Activated naive CD4-positive, alpha-beta T cell treated with anti-CD3 and anti-CD28 coated beads for 36 hours (primary cell): ENCODE results near the gene POLD3. TPM values are rescaled to one million over a fixed set of nuclear protein-coding genes. Genes with fewer than 3 reads are reported as not detected.

ENCODE experiments used
- CTCF ChIA-PET: fragments of 350-600 bp; sonication (Branson Sonifier 250); formaldehyde crosslinking; loops from one replicate; lab custom pipeline; 2021; ENCODE audit warnings: antibody characterized with exemption; lab: Charles Lee
- DNase-seq: peaks from one replicate; pipeline ENCODE4 v3.0.0-alpha.2; 2020
- H3K27ac Mint-ChIP-seq: one replicate; pipeline ENCODE4 v1.8.0; 2021; ENCODE audit warnings: mild to moderate bottlenecking, mixed read lengths
- H3K27me3 Mint-ChIP-seq: one replicate; pipeline ENCODE4 v1.8.0; 2021; ENCODE audit warnings: low read depth, mixed read lengths
- H3K36me3 Mint-ChIP-seq: one replicate; pipeline ENCODE4 v1.8.0; 2021; ENCODE audit warnings: low read depth, mixed read lengths
- H3K4me1 Mint-ChIP-seq: one replicate; pipeline ENCODE4 v1.8.0; 2021; ENCODE audit warnings: low read depth, mixed read lengths
- H3K4me3 Mint-ChIP-seq: one replicate; pipeline ENCODE4 v1.8.0; 2021; ENCODE audit warnings: mild to moderate bottlenecking, moderate library complexity, mixed read lengths
- H3K9me3 Mint-ChIP-seq: one replicate; pipeline ENCODE4 v1.8.0; 2021; ENCODE audit warnings: mixed read lengths
- intact Hi-C: fragments of 100-400 bp; cut with micrococcal nuclease; formaldehyde crosslinking; loops from one replicate; pipeline ENCODE4 v1.15.1; 2023
- total RNA-seq, 2 experiments: library from RNA; stranded (reverse); gene quantifications; one replicate each; pipeline ENCODE4 v1.2.3, GENCODE V29; 2021

Gene POLD3
- total RNA-seq, 2 experiments from 2014 or later = 84.8 to 91.9 TPM

DNA sequence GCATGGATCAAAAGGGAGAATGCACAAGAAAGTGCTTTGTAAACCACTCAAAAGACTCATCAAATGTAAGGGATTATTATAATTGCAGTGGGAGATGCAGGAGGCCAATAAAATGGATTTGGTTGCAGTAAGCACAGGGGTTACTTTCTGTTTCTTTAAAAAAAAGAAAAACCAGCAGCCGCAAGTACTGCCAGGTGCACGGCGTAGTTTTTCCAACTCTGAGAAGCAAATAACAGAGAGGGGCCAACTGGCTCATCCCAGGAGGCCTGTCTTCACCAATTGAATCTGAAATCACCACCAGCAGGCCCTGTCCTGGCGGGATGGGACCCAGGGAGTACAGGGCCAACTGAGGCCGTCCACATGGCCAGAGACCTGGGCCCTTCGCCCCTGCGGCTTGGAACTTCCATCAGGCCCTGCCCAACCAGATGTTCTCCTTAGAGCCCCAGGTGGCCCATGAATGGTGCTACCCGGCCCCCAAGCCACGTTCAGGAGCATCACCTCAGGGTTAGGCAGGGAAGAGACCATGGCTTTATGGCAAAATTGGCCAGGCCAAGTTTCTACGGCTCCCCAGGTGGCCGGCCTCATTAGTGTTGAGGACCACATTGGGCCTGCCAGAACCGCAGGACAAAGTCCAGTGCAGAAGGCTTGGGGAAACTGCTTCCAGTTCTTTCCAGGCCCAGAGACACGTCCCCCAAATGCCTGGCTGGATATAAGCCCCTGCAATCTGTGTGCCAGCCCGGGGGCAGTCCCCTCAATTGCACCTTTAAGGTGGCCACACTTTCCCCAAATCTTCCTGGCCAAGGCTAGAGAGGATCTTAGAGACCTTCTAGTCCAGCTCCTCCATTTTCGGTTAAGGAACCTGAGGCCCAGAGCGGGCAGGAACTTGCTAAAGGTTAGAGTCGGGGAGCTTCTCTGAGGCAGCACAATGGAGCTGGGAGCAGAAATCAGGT lies 77.1 kb downstream of the POLD3 start:
- Mint-ChIP-seq H3K4me1 (no peaks in the 10 kb centered on the region), H3K36me3 (no peaks in the 10 kb centered on the region), H3K27ac (no peak overlapping the region), H3K9me3 (no peaks in the 10 kb centered on the region), H3K27me3 (no peaks in the 10 kb centered on the region), H3K4me3 (no peak overlapping the region)
- no peak for DNase-seq
- CTCF ChIA-PET = no interaction called here
- intact Hi-C loops = no loop called here

DNA sequence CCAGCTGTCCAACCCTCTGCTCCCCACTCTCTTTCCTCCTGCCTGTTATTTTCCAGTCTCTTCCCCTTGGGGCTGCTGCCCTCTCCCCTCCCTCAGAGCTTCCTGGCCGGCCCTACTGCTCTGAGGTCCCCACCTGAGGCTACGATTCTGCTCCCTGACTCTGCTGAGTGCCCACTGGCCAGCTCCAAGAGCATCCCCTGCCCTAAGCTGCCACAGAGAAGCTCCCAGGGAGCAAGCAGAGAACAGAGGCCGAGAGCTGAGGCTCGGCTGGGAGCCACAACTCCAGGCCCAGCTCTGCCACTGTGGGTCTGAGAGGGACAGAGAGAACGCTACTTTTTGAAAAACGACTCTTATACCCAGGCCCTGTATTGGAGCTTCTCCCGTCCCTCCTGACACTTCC lies 77.8 kb downstream of the POLD3 start:
- no peak for DNase-seq
- CTCF ChIA-PET = no interaction called here
- Mint-ChIP-seq H3K4me3 (no peak overlapping the region), H3K27ac (no peak overlapping the region), H3K9me3 (no peaks in the 10 kb centered on the region), H3K27me3 (no peaks in the 10 kb centered on the region), H3K36me3 (no peaks in the 10 kb centered on the region), H3K4me1 (no peaks in the 10 kb centered on the region)
- intact Hi-C loops = no loop called here

GRCh38 chr11:74671520-74672196 lies 79.3 kb downstream of the POLD3 start:
- no peaks in the 10 kb centered on the region for H3K9me3 Mint-ChIP-seq
- H3K4me3 Mint-ChIP-seq = no peak overlapping the region
- DNase-seq = no peak
- CTCF ChIA-PET = no interaction called here
- intact Hi-C loops = no loop called here
- H3K36me3 Mint-ChIP-seq = no peaks in the 10 kb centered on the region
- H3K4me1 Mint-ChIP-seq = no peaks in the 10 kb centered on the region
- H3K27me3 Mint-ChIP-seq = no peaks in the 10 kb centered on the region
- no peak overlapping the region for H3K27ac Mint-ChIP-seq

- Mint-ChIP-seq H3K27ac (no peak overlapping the region), H3K4me1 (no peaks in the 10 kb centered on the region), H3K27me3 (no peaks in the 10 kb centered on the region), H3K36me3 (no peaks in the 10 kb centered on the region), H3K4me3 (no peak overlapping the region), H3K9me3 (no peaks in the 10 kb centered on the region)
- no peak for DNase-seq
- CTCF ChIA-PET = no interaction called here
- intact Hi-C loops = no loop called here
Measured at GRCh38 chr11:74672332-74672955, 80.1 kb downstream of the POLD3 start.

DNA sequence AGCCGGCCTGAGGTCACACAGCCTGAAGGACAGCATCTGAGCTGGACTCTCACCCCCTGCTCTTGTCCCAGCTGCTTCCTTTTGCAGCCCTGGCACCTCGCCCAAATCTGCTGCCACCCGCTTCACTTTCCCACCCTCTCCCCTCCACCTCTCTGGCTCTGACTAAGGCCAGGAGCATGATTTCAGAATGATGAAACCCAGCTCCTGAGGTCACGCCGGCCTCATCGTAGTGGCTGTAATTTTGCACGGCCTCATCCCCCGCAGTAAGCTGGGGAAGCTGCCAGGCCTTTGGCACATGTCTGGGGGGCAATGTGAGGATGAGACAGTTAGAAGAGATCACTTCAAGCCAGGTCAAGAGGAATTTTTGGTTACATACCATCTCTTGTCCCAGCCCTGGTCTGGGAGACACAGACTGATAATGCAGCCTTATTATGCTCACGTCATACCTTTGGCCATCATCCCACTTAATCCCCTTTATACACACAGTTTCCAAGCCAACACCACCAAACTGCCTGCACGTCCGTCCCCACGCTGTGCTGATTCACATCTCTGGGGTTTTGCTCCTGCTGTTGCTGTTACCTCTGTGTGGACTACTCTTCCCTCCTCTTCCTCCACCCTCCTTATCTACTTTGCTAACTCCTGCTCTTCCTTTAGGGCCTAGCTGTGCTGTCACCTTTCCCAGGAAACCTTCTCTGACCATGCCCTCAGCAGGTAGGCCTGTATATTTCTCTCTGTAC lies 80.7 kb downstream of the POLD3 start:
- intact Hi-C loops = no loop called here
- Mint-ChIP-seq H3K9me3 (no peaks in the 10 kb centered on the region), H3K27ac (no peak overlapping the region), H3K4me3 (no peak overlapping the region), H3K4me1 (no peaks in the 10 kb centered on the region), H3K36me3 (no peaks in the 10 kb centered on the region), H3K27me3 (no peaks in the 10 kb centered on the region)
- DNase-seq = no peak
- CTCF ChIA-PET = no interaction called here

DNA sequence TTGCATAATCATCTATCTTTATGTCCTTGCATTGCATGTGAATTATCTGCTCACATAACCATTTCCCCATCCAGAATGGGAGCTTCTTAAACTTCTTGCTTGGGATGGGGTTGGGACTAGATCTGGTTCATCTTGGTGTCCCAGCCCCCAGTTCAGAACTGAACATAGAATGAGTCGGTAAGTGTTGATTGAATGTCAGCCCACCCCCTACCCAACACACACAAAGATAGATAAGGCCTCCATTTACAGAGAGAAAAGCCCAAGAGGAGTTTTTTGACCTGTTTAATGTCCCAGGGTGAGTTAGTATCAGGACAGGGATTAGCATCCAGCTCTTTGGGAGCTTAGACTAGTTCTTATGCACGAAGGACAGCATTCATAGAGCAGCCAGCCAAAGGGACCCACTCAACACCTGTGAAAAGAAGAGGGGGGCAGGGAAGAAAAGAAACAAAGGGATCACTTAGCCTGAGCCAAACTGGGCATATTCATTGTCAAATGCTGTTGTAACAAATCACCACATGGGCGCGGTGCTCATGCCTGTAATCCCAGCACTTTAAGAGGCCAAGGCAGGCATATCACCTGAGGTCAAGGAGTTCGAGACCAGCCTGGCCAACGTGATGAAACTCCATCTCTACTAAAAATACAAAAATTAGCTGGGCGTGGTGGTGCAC lies 81.4 kb downstream of the POLD3 start:
- DNase-seq = no peak
- Mint-ChIP-seq H3K9me3 (no peaks in the 10 kb centered on the region), H3K27me3 (no peaks in the 10 kb centered on the region), H3K4me3 (no peak overlapping the region), H3K4me1 (no peaks in the 10 kb centered on the region), H3K36me3 (no peaks in the 10 kb centered on the region), H3K27ac (no peak overlapping the region)
- intact Hi-C loops = no loop called here
- CTCF ChIA-PET = no interaction called here

DNA sequence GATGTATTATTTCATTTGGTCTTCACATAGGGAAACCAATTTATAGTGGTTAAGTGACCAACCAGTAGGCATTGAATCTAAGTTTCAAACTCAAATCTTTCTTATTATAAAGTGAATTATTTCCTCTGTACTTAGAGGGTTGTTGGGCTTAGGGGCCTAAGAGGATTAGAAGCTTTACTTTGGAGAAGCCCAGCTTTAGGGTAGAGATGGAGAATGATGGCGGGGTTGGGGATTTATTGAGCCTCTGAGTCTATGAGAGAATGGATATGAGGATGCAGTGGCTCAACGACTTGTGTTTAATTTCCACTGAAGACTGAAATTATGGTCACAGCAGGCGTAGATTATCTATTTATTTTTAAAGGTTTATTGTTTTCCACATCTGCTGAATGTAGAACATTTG lies 83.4 kb downstream of the POLD3 start:
- no peaks in the 10 kb centered on the region for H3K36me3 Mint-ChIP-seq
- intact Hi-C loops = no loop called here
- no peaks in the 10 kb centered on the region for H3K4me1 Mint-ChIP-seq
- H3K4me3 Mint-ChIP-seq = no peak overlapping the region
- H3K9me3 Mint-ChIP-seq = no peaks in the 10 kb centered on the region
- no peaks in the 10 kb centered on the region for H3K27me3 Mint-ChIP-seq
- no peak overlapping the region for H3K27ac Mint-ChIP-seq
- CTCF ChIA-PET = no interaction called here
- DNase-seq = no peak

GRCh38 chr11:74676596-74676995 lies 84.2 kb downstream of the POLD3 start:
- intact Hi-C loops = no loop called here
- no peak overlapping the region for H3K27ac Mint-ChIP-seq

DNA sequence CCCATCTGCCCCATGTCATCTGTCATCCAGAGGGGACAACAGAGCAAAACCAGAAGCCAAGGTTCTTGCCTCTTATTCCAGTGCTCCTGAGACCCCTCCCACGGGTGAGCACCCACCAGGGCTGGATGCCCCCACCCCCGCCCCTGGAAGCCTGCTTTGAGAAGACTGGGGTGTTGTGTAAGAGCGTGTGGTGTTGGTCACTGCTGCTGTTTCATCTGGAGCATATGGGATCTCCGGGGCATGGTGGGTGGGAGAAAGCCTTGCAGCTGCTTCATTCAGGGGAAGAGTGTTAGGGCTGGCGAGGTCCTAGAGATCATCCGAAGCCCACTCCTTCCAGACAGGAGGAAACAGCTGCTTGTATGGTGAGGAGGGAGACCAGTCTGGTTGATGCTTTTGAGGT lies 84.7 kb downstream of the POLD3 start:
- no peaks in the 10 kb centered on the region for H3K27me3 Mint-ChIP-seq
- no peak overlapping the region for H3K27ac Mint-ChIP-seq
- H3K4me1 Mint-ChIP-seq = no peaks in the 10 kb centered on the region
- H3K4me3 Mint-ChIP-seq = no peak overlapping the region
- intact Hi-C loops = no loop called here
- H3K9me3 Mint-ChIP-seq = no peaks in the 10 kb centered on the region
- CTCF ChIA-PET = interaction anchor here (1.1 kb wide), 1 partner anchor 49 kb away, joined by 3 read pairs; no protein-coding TSS in a partner anchor
- DNase-seq = no peak
- H3K36me3 Mint-ChIP-seq = no peaks in the 10 kb centered on the region

More at GRCh38 chr11:74676596-74676995, 84.2 kb downstream of the POLD3 start:
- DNase-seq = no peak
- Mint-ChIP-seq H3K9me3 (no peaks in the 10 kb centered on the region), H3K27me3 (no peaks in the 10 kb centered on the region), H3K4me1 (no peaks in the 10 kb centered on the region), H3K4me3 (no peak overlapping the region), H3K36me3 (no peaks in the 10 kb centered on the region)
- CTCF ChIA-PET = no interaction called here

DNA sequence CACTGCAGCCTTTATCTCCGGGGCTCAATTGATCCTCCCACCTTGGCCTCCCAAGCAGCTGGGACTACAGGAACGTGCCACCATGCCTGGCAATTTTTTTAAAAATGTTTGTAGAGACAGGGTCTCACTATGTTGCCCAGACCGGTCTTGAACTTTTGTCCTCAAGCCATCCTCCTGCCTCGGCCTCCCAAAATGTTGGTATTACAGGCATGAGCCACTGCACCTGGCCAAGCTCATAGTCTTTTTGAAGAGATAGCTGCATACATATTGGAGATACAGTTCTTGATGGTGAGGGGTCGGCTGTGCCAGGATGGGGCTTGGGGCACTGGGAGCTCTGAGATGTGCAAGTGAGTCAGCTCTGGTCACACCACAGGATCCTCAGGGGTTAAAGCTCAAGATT lies 85.7 kb downstream of the POLD3 start:
- Mint-ChIP-seq H3K36me3 (no peaks in the 10 kb centered on the region), H3K27ac (no peak overlapping the region), H3K4me3 (no peak overlapping the region), H3K9me3 (no peaks in the 10 kb centered on the region), H3K4me1 (peaks cover 1% of the 10 kb centered on the region), H3K27me3 (peaks cover 7% of the 10 kb centered on the region)
- DNase-seq = no peak
- CTCF ChIA-PET = interaction anchor here (0.5 to 1.1 kb wide), 3 partner anchors 48 to 452 kb away, joined by 3 read pairs; no protein-coding TSS in a partner anchor
- intact Hi-C loops = no loop called here

DNA sequence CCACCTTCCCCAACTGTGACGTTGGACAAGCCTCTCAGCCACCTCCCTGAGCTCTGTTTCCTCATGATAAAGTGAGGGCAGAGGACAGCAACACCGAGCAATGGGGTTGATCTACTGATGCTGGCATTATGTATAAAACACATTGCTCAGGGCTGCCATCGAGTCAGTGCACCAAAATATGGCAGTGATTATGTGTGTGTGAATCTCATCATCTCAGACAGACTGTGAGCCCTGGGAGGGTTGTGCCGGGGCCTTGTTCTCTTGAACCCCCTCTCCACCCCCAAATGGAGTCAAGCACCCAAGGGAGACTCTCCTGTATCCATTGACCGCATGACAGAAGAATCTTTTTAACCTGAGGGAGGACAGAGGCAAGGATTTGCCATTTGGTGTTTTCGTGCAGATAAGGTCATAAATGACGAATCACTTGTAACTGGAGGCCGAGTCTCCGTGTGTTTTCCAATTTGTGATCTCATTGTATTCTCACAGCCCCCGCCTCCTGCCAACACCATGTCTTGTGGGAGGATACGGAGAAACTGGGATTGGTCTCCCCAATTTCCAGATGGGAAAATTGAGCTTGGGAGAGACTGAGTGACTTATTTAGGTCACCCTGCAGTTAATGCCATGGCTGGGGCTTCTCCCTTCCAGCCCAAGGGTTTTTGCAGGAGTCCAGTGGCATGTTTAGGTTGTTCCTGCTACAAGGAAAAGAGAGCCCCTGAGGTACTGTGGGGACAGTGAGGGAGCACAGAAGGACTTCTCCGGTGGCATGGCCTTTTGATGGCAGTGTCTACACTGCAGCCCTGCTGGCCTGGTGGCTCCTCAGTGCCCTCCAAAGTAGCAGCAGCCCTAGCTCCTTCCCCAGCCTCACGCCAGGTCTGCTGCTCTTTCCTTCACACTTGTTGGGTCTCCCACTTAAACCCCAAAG lies 86.5 kb downstream of the POLD3 start:
- no peak for DNase-seq
- intact Hi-C loops = no loop called here
- Mint-ChIP-seq H3K4me1 (peaks cover 2% of the 10 kb centered on the region), H3K27me3 (peaks cover 11% of the 10 kb centered on the region), H3K27ac (no peak overlapping the region), H3K4me3 (no peak overlapping the region), H3K36me3 (no peaks in the 10 kb centered on the region), H3K9me3 (no peaks in the 10 kb centered on the region)
- CTCF ChIA-PET = interaction anchor here (0.6 kb wide), 1 partner anchor 451 kb away, joined by 3 read pairs; no protein-coding TSS in a partner anchor
